ENCODE data around the gene HSPG2. TPM values are rescaled to one million over a fixed set of nuclear protein-coding genes. Genes with fewer than 3 reads are reported as not detected.
A peak's percentile ranks its signal among the peaks of the same experiment; 100 is the strongest.
"Not testable (repeated sequence)": the region's sequence is repeated elsewhere in the genome, so short reads cannot be mapped to it uniquely, and the experiment has no call there.

Gene HSPG2
- total RNA-seq: 38.3 and 72.4 TPM in 2 replicates
- 81.2 and 91.2 TPM in 2 replicates for polyA plus RNA-seq

GRCh38 chr1:21937034-21937371 is at the start of gene HSPG2:
HSPG2 (minus strand) TSS chr1:21937310; CDS start chr1:21937217, 93 bp downstream.
- Histone ChIP-seq H3K4me1 (ENCODE audit: insufficient read depth) (peaks cover 73% of the 10 kb centered on the region), H3K4me3 (peak within 1 kb of the TSS; percentile 78), H4K20me1 (ENCODE audit: insufficient read depth, poor library complexity, severe bottlenecking) (no peaks in the 10 kb centered on the region), H3K27ac (peak within 1 kb of the TSS; percentile 98), H3K9me2 (replicated peaks; ENCODE audit: insufficient read depth) (no peaks in the 10 kb centered on the region), H3K4me2 (peak within 1 kb of the TSS; percentile 89), H3K79me2 (peaks cover 45% of the 10 kb centered on the region), H3K9me3 (ENCODE audit: low read depth) (no peaks in the 10 kb centered on the region), H3K27me3 (no peaks in the 10 kb centered on the region), H3K36me3 (replicated peaks; ENCODE audit: insufficient read depth, low read depth) (no peaks in the 10 kb centered on the region), H2AFZ (peak within 1 kb of the TSS; percentile 90)
- no peak for TF ChIP-seq EZH2phosphoT487 (IDR thresholded peaks at IDR 0.05; ENCODE audit: low read depth, severe bottlenecking, unreplicated experiment)
- no peak for TF ChIP-seq EZH2 (IDR thresholded peaks at IDR 0.05; ENCODE audit: borderline replicate concordance)
- no peak for TF ChIP-seq CTCF (IDR thresholded peaks at IDR 0.05; ENCODE audit: poor library complexity)
- no CpG with 5 or more reads among the region's 52 CpGs for WGBS (ENCODE audit: low lambda C conversion rate, missing lambda C conversion rate)
- DNase-seq (ENCODE audit: low spot score): no peak

DNA sequence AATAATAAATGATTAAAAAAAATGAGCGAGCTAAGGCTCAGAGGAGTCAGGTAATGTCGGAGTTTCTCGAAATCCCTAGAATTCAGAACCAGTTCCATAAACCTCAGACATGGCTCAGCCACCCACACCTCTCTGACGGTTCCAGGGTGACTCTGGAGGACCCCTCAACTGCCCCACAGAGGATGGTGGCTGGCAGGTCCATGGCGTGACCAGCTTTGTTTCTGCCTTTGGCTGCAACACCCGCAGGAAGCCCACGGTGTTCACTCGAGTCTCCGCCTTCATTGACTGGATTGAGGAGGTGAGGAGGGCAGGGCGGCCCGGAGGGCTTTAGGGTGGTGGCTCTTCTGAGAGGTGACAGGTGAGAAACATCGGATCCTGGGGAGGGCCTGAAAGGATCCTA is 49.3 kb upstream of the HSPG2 start:
- H3K79me2 ChIP-seq; H3K9me2 ChIP-seq (replicated peaks; ENCODE audit: insufficient read depth); DNase-seq (ENCODE audit: low spot score); H3K4me3 ChIP-seq; H3K4me2 ChIP-seq; H3K27me3 ChIP-seq; H3K4me1 ChIP-seq (ENCODE audit: insufficient read depth); H2AFZ ChIP-seq; H3K36me3 ChIP-seq (replicated peaks; ENCODE audit: insufficient read depth, low read depth); H4K20me1 ChIP-seq (ENCODE audit: insufficient read depth, poor library complexity, severe bottlenecking); H3K27ac ChIP-seq; H3K9me3 ChIP-seq (ENCODE audit: low read depth): not testable (repeated sequence)
- WGBS (ENCODE audit: low lambda C conversion rate, missing lambda C conversion rate): 90% methylated on average over 10 of the region's 12 CpGs

DNA sequence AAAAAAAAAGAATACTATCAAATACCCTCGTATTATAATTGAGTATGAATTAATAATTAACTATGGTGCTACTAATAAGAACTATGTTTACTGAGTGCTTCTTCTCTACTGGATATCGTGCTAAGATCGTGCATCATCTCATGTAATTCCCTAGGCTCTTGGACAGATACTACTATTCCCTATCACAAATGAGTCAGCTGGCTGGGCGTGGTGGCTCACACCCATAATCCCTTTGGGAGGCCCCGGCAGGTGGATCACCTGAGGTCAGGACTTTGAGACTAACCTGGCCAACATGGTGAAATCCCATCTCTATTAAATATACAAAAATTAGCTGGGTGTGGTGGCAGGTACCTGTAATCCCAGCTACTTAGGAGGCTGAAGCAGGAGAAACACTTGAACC is 48.8 kb upstream of the HSPG2 start:
- H3K9me3 ChIP-seq (ENCODE audit: low read depth); H3K4me3 ChIP-seq; H3K27ac ChIP-seq; DNase-seq (ENCODE audit: low spot score); H3K9me2 ChIP-seq (replicated peaks; ENCODE audit: insufficient read depth); H3K4me1 ChIP-seq (ENCODE audit: insufficient read depth); H3K4me2 ChIP-seq; H4K20me1 ChIP-seq (ENCODE audit: insufficient read depth, poor library complexity, severe bottlenecking); H3K79me2 ChIP-seq; H2AFZ ChIP-seq; H3K36me3 ChIP-seq (replicated peaks; ENCODE audit: insufficient read depth, low read depth); H3K27me3 ChIP-seq: not testable (repeated sequence)
- 67% methylated on average over 1 of the region's 5 CpGs for WGBS (ENCODE audit: low lambda C conversion rate, missing lambda C conversion rate)

GRCh38 chr1:21983539-21983938 is 46.4 kb upstream of the HSPG2 start:
- not testable (repeated sequence) for H3K79me2 ChIP-seq; H3K27ac ChIP-seq; H3K9me3 ChIP-seq (ENCODE audit: low read depth); DNase-seq (ENCODE audit: low spot score); H3K4me1 ChIP-seq (ENCODE audit: insufficient read depth); H3K27me3 ChIP-seq; H3K36me3 ChIP-seq (replicated peaks; ENCODE audit: insufficient read depth, low read depth); H4K20me1 ChIP-seq (ENCODE audit: insufficient read depth, poor library complexity, severe bottlenecking); H2AFZ ChIP-seq; H3K9me2 ChIP-seq (replicated peaks; ENCODE audit: insufficient read depth); H3K4me2 ChIP-seq; H3K4me3 ChIP-seq
- 78% methylated on average over 5 of the region's 15 CpGs for WGBS (ENCODE audit: low lambda C conversion rate, missing lambda C conversion rate)

- H2AFZ ChIP-seq; H3K4me3 ChIP-seq; H3K27ac ChIP-seq; H3K27me3 ChIP-seq; DNase-seq (ENCODE audit: low spot score); H3K36me3 ChIP-seq (replicated peaks; ENCODE audit: insufficient read depth, low read depth); H3K79me2 ChIP-seq; H3K4me2 ChIP-seq; H4K20me1 ChIP-seq (ENCODE audit: insufficient read depth, poor library complexity, severe bottlenecking); H3K9me2 ChIP-seq (replicated peaks; ENCODE audit: insufficient read depth); H3K4me1 ChIP-seq (ENCODE audit: insufficient read depth); H3K9me3 ChIP-seq (ENCODE audit: low read depth): not testable (repeated sequence)
- WGBS (ENCODE audit: low lambda C conversion rate, missing lambda C conversion rate): 75% methylated on average over 6 of the region's 6 CpGs
These were observed 45.0 kb upstream of the HSPG2 start for GRCh38 chr1:21982122-21982521.

- H3K27ac ChIP-seq; H3K79me2 ChIP-seq; H3K4me3 ChIP-seq; H3K9me3 ChIP-seq (ENCODE audit: low read depth); H3K36me3 ChIP-seq (replicated peaks; ENCODE audit: insufficient read depth, low read depth); H3K9me2 ChIP-seq (replicated peaks; ENCODE audit: insufficient read depth); DNase-seq (ENCODE audit: low spot score); H4K20me1 ChIP-seq (ENCODE audit: insufficient read depth, poor library complexity, severe bottlenecking); H2AFZ ChIP-seq; H3K27me3 ChIP-seq; H3K4me1 ChIP-seq (ENCODE audit: insufficient read depth); H3K4me2 ChIP-seq: not testable (repeated sequence)
- 94% methylated on average over 2 of the region's 4 CpGs for WGBS (ENCODE audit: low lambda C conversion rate, missing lambda C conversion rate)
These were observed 44.1 kb upstream of the HSPG2 start for GRCh38 chr1:21981253-21981652.

DNA sequence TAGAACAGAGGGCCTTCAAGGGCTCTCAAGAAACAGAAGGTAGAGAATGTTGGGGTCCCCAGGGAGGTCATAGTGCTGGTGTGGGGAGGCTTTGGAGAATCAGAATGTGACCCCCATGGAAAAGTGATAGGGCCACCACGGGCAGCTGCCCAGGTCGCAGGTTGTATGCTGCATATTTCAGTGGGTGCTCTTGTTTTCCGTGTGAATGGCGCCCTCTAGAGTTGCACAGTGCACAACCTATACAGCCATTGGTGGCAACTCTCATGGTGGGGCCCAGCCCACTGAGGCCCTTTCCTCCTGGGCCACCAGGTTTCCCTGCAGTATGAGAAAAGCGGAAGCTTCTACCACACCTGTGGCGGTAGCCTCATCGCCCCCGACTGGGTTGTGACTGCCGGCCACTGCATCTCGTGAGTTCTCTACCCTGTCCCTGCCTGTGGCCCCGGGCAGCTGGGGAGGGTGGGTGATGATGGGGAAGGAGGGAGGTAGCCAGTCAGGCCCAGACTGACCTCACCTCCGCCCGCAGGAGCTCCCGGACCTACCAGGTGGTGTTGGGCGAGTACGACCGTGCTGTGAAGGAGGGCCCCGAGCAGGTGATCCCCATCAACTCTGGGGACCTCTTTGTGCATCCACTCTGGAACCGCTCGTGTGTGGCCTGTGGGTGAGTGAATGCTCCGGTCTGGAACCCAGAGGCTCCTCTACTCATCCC is 43.6 kb upstream of the HSPG2 start:
- H2AFZ ChIP-seq; H3K9me2 ChIP-seq (replicated peaks; ENCODE audit: insufficient read depth); H3K9me3 ChIP-seq (ENCODE audit: low read depth); H3K4me1 ChIP-seq (ENCODE audit: insufficient read depth); DNase-seq (ENCODE audit: low spot score); H3K27me3 ChIP-seq; H3K4me3 ChIP-seq; H3K36me3 ChIP-seq (replicated peaks; ENCODE audit: insufficient read depth, low read depth); H3K79me2 ChIP-seq; H3K4me2 ChIP-seq; H3K27ac ChIP-seq; H4K20me1 ChIP-seq (ENCODE audit: insufficient read depth, poor library complexity, severe bottlenecking): not testable (repeated sequence)
- WGBS (ENCODE audit: low lambda C conversion rate, missing lambda C conversion rate): 74% methylated on average over 15 of the region's 21 CpGs

DNA sequence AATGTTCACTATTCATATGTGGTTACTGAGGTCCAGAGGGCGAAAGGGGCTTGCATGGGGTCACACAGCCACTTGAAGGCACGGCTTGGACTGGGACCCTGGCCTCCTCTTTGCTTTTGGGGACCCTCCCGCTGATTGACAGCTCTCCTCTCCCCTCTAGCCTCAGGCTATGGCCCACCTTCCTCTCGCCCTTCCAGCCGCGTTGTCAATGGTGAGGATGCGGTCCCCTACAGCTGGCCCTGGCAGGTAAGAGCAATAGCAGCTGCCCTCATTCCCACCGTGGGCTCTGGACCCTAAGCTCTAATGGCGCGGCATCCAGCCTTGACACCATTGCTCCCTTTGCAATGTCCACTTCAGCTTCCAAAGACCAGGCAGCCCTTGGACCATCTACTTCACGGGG is 41.1 kb upstream of the HSPG2 start:
- not testable (repeated sequence) for H3K36me3 ChIP-seq (replicated peaks; ENCODE audit: insufficient read depth, low read depth); H4K20me1 ChIP-seq (ENCODE audit: insufficient read depth, poor library complexity, severe bottlenecking); H2AFZ ChIP-seq; H3K9me2 ChIP-seq (replicated peaks; ENCODE audit: insufficient read depth); H3K27me3 ChIP-seq; H3K4me3 ChIP-seq; H3K4me1 ChIP-seq (ENCODE audit: insufficient read depth); H3K9me3 ChIP-seq (ENCODE audit: low read depth); H3K27ac ChIP-seq; H3K79me2 ChIP-seq; H3K4me2 ChIP-seq; DNase-seq (ENCODE audit: low spot score)
- WGBS (ENCODE audit: low lambda C conversion rate, missing lambda C conversion rate): 92% methylated on average over 11 of the region's 11 CpGs
